ENCODE results near the gene MT1A.
"Not testable (repeated sequence)": the region's sequence is repeated elsewhere in the genome, so short reads cannot be mapped to it uniquely, and the experiment has no call there.

Gene MT1A

GRCh38 chr16:56658327-56658875 lies 19.9 kb downstream of the MT1A start:
- DNase-seq = no peak

GRCh38 chr16:56662357-56663354 lies 24.2 kb downstream of the MT1A start:
- DNase-seq = peak; percentile 42

GRCh38 chr16:56664506-56664905 lies 26.0 kb downstream of the MT1A start:
- no peak for DNase-seq

- DNase-seq = not testable (repeated sequence)
Observed at GRCh38 chr16:56665286-56666261, 27.1 kb downstream of the MT1A start.

- no peak for DNase-seq
Observed at GRCh38 chr16:56667581-56668571, 29.4 kb downstream of the MT1A start, which contains the start of gene MT1G. Gene MT1G, minus strand, starts transcription at chr16:56668065. Its CDS starts 72 bp downstream, at chr16:56667993.

GRCh38 chr16:56669005-56669839 lies 30.8 kb downstream of the MT1A start, which contains the start of gene MT1H:
Gene MT1H, plus strand, starts transcription at chr16:56669814. Its CDS starts 71 bp downstream, at chr16:56669885.
- DNase-seq = no peak

- no peak for DNase-seq
Observed at GRCh38 chr16:56669840-56670619, 31.6 kb downstream of the MT1A start.

GRCh38 chr16:56670620-56670934 lies 32.1 kb downstream of the MT1A start:
- DNase-seq = no peak

- DNase-seq = not testable (repeated sequence)
Observed at GRCh38 chr16:56671691-56672090, 33.2 kb downstream of the MT1A start.

- not testable (repeated sequence) for DNase-seq
Observed at GRCh38 chr16:56672171-56672570, 33.7 kb downstream of the MT1A start.

- DNase-seq = no peak
Observed at GRCh38 chr16:56672761-56673536, 34.5 kb downstream of the MT1A start.

GRCh38 chr16:56673921-56674320 lies 35.5 kb downstream of the MT1A start:
- no peak for DNase-seq

- DNase-seq = not testable (repeated sequence)
Observed at GRCh38 chr16:56674570-56674969, 36.1 kb downstream of the MT1A start.

- DNase-seq = peak; percentile 60
Observed at GRCh38 chr16:56675685-56676210, 37.3 kb downstream of the MT1A start.

- DNase-seq = no peak
Observed at GRCh38 chr16:56677474-56677873, 39.0 kb downstream of the MT1A start.

GRCh38 chr16:56679078-56679730 lies 40.7 kb downstream of the MT1A start:
- no peak for DNase-seq

- no peak for DNase-seq
Observed at GRCh38 chr16:56679818-56680217, 41.4 kb downstream of the MT1A start.

Data from activated T-cell treated with anti-CD3 and anti-CD28 coated beads, Interleukin-2, amount 50 U/mL, for 1 hour (primary cell).